Brain pericyte (primary cell): ENCODE measurements around the gene ZNF560.

Source experiments
- DNase-seq: peaks from one replicate; pipeline ENCODE4 v3.0.0-alpha.2; 2012; ENCODE audit warnings: low read depth, low spot score

The ZNF560 gene

GRCh38 chr19:9436358-9436757 is 62.1 kb downstream of the ZNF560 start:
- DNase-seq, result no peak

- DNase-seq, result peak; percentile 72
Measured at GRCh38 chr19:9435279-9436268, 62.8 kb downstream of the ZNF560 start, which contains the start of gene ZNF266. Gene ZNF266 (minus strand): TSS chr19:9435573. CDS start chr19:9420089, 15,484 bp downstream.

- DNase-seq, result no peak
Measured at GRCh38 chr19:9431475-9431874, 66.9 kb downstream of the ZNF560 start.

GRCh38 chr19:9430444-9430843 is 68.0 kb downstream of the ZNF560 start:
- DNase-seq, result no peak

- DNase-seq, result no peak
Measured at GRCh38 chr19:9427941-9428340, 70.5 kb downstream of the ZNF560 start.
